Activated naive CD4-positive, alpha-beta T cell treated with anti-CD3 and anti-CD28 coated beads, Interleukin-2, amount 50 U/mL, for 24 hours (primary cell): Measurements from ENCODE around the gene LAG3.
A peak's percentile ranks its signal among the peaks of the same experiment; 100 is the strongest.
"Not testable (repeated sequence)": the region's sequence is repeated elsewhere in the genome, so short reads cannot be mapped to it uniquely, and the experiment has no call there.

Source experiments
- H3K27ac Mint-ChIP-seq: one replicate; pipeline ENCODE4 v1.8.0; 2021; ENCODE audit warnings: mild to moderate bottlenecking, mixed read lengths
- H3K27me3 Mint-ChIP-seq: one replicate; pipeline ENCODE4 v1.8.0; 2021; ENCODE audit warnings: mixed read lengths
- H3K36me3 Mint-ChIP-seq: one replicate; pipeline ENCODE4 v1.8.0; 2021; ENCODE audit warnings: mixed read lengths
- H3K4me1 Mint-ChIP-seq: one replicate; pipeline ENCODE4 v1.8.0; 2021; ENCODE audit warnings: mixed read lengths
- H3K4me3 Mint-ChIP-seq: one replicate; pipeline ENCODE4 v1.8.0; 2021; ENCODE audit warnings: mild to moderate bottlenecking, mixed read lengths
- H3K9me3 Mint-ChIP-seq: one replicate; pipeline ENCODE4 v1.8.0; 2021; ENCODE audit warnings: mixed read lengths

The LAG3 gene

GRCh38 chr12:6772331-6772695, at the start of gene LAG3:
TSS of gene LAG3 (plus strand) at chr12:6772520. CDS start at chr12:6772853, 333 bp downstream.
- Mint-ChIP-seq H3K27ac (peak within 1 kb of the TSS; percentile 32), H3K4me1 (peaks cover 62% of the 10 kb centered on the region), H3K36me3 (no peaks in the 10 kb centered on the region), H3K27me3 (peaks cover 7% of the 10 kb centered on the region), H3K4me3 (peak within 1 kb of the TSS; percentile 49), H3K9me3 (no peaks in the 10 kb centered on the region)

- H3K27me3 Mint-ChIP-seq: no peaks in the 10 kb centered on the region
- peaks cover 6% of the 10 kb centered on the region for H3K36me3 Mint-ChIP-seq
- peaks cover 31% of the 10 kb centered on the region for H3K4me1 Mint-ChIP-seq
- H3K9me3 Mint-ChIP-seq: no peaks in the 10 kb centered on the region
- H3K4me3 Mint-ChIP-seq: peak overlapping the region; percentile 99
- no peak overlapping the region for H3K27ac Mint-ChIP-seq
These were observed 49.5 kb upstream of the LAG3 start for GRCh38 chr12:6722863-6723262.

GRCh38 chr12:6723607-6724408, 48.5 kb upstream of the LAG3 start, which contains the start of gene COPS7A:
TSS of gene COPS7A (plus strand) at chr12:6724046. CDS start at chr12:6724657, 611 bp downstream.
- H3K9me3 Mint-ChIP-seq: no peaks in the 10 kb centered on the region
- peaks cover 31% of the 10 kb centered on the region for H3K4me1 Mint-ChIP-seq
- H3K36me3 Mint-ChIP-seq: peaks cover 6% of the 10 kb centered on the region
- H3K27me3 Mint-ChIP-seq: no peaks in the 10 kb centered on the region
- peak within 1 kb of the TSS; percentile 99 for H3K27ac Mint-ChIP-seq
- H3K4me3 Mint-ChIP-seq: peak within 1 kb of the TSS; percentile 99

- Mint-ChIP-seq H3K9me3 (no peaks in the 10 kb centered on the region), H3K27me3 (no peaks in the 10 kb centered on the region), H3K4me3 (peak overlapping the region; percentile 99), H3K27ac (peak overlapping the region; percentile 99), H3K4me1 (peaks cover 31% of the 10 kb centered on the region), H3K36me3 (peaks cover 7% of the 10 kb centered on the region)
These were observed 47.9 kb upstream of the LAG3 start for GRCh38 chr12:6724409-6724797.

- peaks cover 31% of the 10 kb centered on the region for H3K4me1 Mint-ChIP-seq
- H3K4me3 Mint-ChIP-seq: peak overlapping the region; percentile 99
- H3K27ac Mint-ChIP-seq: no peak overlapping the region
- H3K9me3 Mint-ChIP-seq: no peaks in the 10 kb centered on the region
- H3K27me3 Mint-ChIP-seq: no peaks in the 10 kb centered on the region
- peaks cover 12% of the 10 kb centered on the region for H3K36me3 Mint-ChIP-seq
These were observed 47.0 kb upstream of the LAG3 start for GRCh38 chr12:6725350-6725749.

GRCh38 chr12:6729186-6729585, 43.1 kb upstream of the LAG3 start:
- Mint-ChIP-seq H3K4me1 (peaks cover 17% of the 10 kb centered on the region), H3K36me3 (peaks cover 16% of the 10 kb centered on the region)

GRCh38 chr12:6730169-6730568, 42.2 kb upstream of the LAG3 start:
- Mint-ChIP-seq H3K4me3 (no peak overlapping the region), H3K27me3 (no peaks in the 10 kb centered on the region), H3K36me3 (peaks cover 16% of the 10 kb centered on the region), H3K27ac (no peak overlapping the region), H3K9me3 (no peaks in the 10 kb centered on the region), H3K4me1 (peaks cover 10% of the 10 kb centered on the region)

More at GRCh38 chr12:6729186-6729585, 43.1 kb upstream of the LAG3 start:
- H3K27ac Mint-ChIP-seq: no peak overlapping the region
- no peaks in the 10 kb centered on the region for H3K9me3 Mint-ChIP-seq
- H3K27me3 Mint-ChIP-seq: no peaks in the 10 kb centered on the region
- no peak overlapping the region for H3K4me3 Mint-ChIP-seq

- Mint-ChIP-seq H3K4me1 (peaks cover 5% of the 10 kb centered on the region), H3K27me3 (no peaks in the 10 kb centered on the region), H3K9me3 (no peaks in the 10 kb centered on the region), H3K4me3 (no peak overlapping the region), H3K36me3 (peaks cover 12% of the 10 kb centered on the region), H3K27ac (no peak overlapping the region)
These were observed 37.6 kb upstream of the LAG3 start for GRCh38 chr12:6734506-6735387.

GRCh38 chr12:6735448-6736191, 36.7 kb upstream of the LAG3 start:
- H3K4me1 Mint-ChIP-seq: peaks cover 5% of the 10 kb centered on the region
- no peak overlapping the region for H3K27ac Mint-ChIP-seq
- no peaks in the 10 kb centered on the region for H3K9me3 Mint-ChIP-seq
- H3K4me3 Mint-ChIP-seq: no peak overlapping the region
- H3K36me3 Mint-ChIP-seq: peaks cover 9% of the 10 kb centered on the region
- H3K27me3 Mint-ChIP-seq: no peaks in the 10 kb centered on the region

GRCh38 chr12:6736754-6737153, 35.6 kb upstream of the LAG3 start:
- Mint-ChIP-seq H3K36me3 (peaks cover 4% of the 10 kb centered on the region), H3K4me3 (no peak overlapping the region), H3K9me3 (no peaks in the 10 kb centered on the region), H3K27me3 (no peaks in the 10 kb centered on the region), H3K4me1 (peaks cover 5% of the 10 kb centered on the region), H3K27ac (no peak overlapping the region)

GRCh38 chr12:6742080-6742479, 30.2 kb upstream of the LAG3 start:
- not testable (repeated sequence) for H3K4me3 Mint-ChIP-seq, H3K9me3 Mint-ChIP-seq, H3K27ac Mint-ChIP-seq, H3K27me3 Mint-ChIP-seq, H3K36me3 Mint-ChIP-seq
- H3K4me1 Mint-ChIP-seq: peaks cover 27% of the 10 kb centered on the region

- Mint-ChIP-seq H3K4me1 (peaks cover 27% of the 10 kb centered on the region), H3K27me3 (no peaks in the 10 kb centered on the region), H3K36me3 (peaks cover 11% of the 10 kb centered on the region), H3K4me3 (peak overlapping the region; percentile 19), H3K27ac (peak overlapping the region; percentile 27), H3K9me3 (no peaks in the 10 kb centered on the region)
These were observed 29.5 kb upstream of the LAG3 start for GRCh38 chr12:6742834-6743233.

GRCh38 chr12:6743300-6743699, 29.0 kb upstream of the LAG3 start:
- not testable (repeated sequence) for H3K27me3 Mint-ChIP-seq, H3K9me3 Mint-ChIP-seq
- peaks cover 27% of the 10 kb centered on the region for H3K4me1 Mint-ChIP-seq
- peak overlapping the region; percentile 27 for H3K27ac Mint-ChIP-seq
- H3K36me3 Mint-ChIP-seq: peaks cover 16% of the 10 kb centered on the region
- H3K4me3 Mint-ChIP-seq: peak overlapping the region; percentile 19

- Mint-ChIP-seq H3K27me3 (no peaks in the 10 kb centered on the region), H3K4me3 (peak overlapping the region; percentile 16), H3K9me3 (no peaks in the 10 kb centered on the region), H3K27ac (peak overlapping the region; percentile 93), H3K4me1 (peaks cover 30% of the 10 kb centered on the region), H3K36me3 (peaks cover 18% of the 10 kb centered on the region)
These were observed 26.4 kb upstream of the LAG3 start for GRCh38 chr12:6745741-6746525.

GRCh38 chr12:6747216-6747615, 25.1 kb upstream of the LAG3 start:
- Mint-ChIP-seq H3K4me3 (no peak overlapping the region), H3K27ac (peak overlapping the region; percentile 90), H3K9me3 (no peaks in the 10 kb centered on the region), H3K27me3 (no peaks in the 10 kb centered on the region), H3K36me3 (peaks cover 18% of the 10 kb centered on the region), H3K4me1 (peaks cover 42% of the 10 kb centered on the region)
